ENCODE results near the gene MARCHF3.

GRCh38 chr5:126854526-126855110 lies 175.7 kb downstream of the MARCHF3 start:
- TF ChIP-seq TEAD4 (CRISPR knock-in tag; IDR thresholded peaks at IDR 0.05) (no peak), CTCF (IDR thresholded peaks at IDR 0.05) (no peak), SP1 (CRISPR knock-in tag; conservative IDR thresholded peaks at IDR 0.05) (no peak), ATF3 (CRISPR knock-in tag; conservative IDR thresholded peaks at IDR 0.05) (no peak), TCF7 (CRISPR knock-in tag; IDR thresholded peaks at IDR 0.05; ENCODE audit: low read depth) (no peak), IRF2 (CRISPR knock-in tag; IDR thresholded peaks at IDR 0.05; ENCODE audit: borderline replicate concordance, low read depth) (no peak), GABPB1 (CRISPR knock-in tag; IDR thresholded peaks at IDR 0.05) (no peak)

All from WTC11 (cell line).